ENCODE measurements around the gene GNG12.
A peak's percentile ranks its signal among the peaks of the same experiment; 100 is the strongest.

Gene GNG12

GRCh38 chr1:67839826-67840225, 6.6 kb upstream of the GNG12 start:
- no peak for DNase-seq

GRCh38 chr1:67838180-67838910, 5.1 kb upstream of the GNG12 start:
- DNase-seq: no peak

DNA sequence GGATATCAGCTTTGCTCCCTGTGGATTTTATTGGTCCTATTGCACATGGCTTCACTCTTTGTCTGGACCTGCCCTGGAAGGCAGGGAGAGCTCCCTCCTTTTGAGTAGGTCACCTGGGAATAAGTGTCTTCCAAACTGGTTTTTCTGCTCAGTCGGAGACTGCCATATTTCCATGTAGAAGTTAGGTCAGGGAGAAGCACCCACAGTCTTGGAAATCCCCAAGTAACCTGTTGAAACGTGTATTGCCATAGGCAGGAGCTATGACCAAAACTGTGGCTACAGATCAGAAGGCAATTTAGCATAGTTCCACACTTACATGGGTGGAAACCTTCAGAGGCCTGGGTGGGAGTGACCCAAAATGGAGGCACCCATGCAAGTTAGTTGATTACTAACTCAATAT, 3.5 kb upstream of the GNG12 start:
- no peak for DNase-seq

GRCh38 chr1:67835663-67836452, 2.6 kb upstream of the GNG12 start:
- DNase-seq: no peak

DNA sequence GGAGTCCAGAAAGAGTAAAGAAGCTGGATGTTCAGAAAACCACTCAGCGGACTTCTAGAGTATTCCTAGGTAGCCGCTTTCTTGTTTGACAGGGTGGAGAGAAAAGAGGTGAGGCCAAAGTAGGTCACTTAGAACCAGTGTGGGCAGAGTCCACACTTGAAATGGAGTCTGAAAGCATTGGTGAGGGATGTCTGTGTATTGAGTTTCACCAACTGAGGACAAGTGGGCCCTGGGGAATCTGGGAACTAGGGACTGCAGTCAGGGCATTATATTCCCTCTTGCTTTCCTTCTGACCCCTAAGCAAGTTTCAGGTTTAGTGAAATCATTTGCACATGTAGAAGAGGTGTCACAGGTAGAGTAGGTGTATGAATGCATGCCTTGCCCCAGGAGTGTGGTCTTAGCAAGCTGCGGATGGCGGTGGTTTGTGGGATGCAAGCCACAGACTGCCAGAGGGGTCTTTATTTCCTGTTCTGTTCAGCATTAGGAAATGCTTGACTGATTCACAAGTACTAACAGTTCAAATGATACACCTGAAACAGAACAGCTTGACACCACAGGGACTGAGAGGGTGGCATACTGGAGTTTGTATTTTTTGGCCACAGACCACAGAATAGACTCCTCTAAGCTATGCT, 1.1 kb upstream of the GNG12 start:
- no peak for DNase-seq

DNA sequence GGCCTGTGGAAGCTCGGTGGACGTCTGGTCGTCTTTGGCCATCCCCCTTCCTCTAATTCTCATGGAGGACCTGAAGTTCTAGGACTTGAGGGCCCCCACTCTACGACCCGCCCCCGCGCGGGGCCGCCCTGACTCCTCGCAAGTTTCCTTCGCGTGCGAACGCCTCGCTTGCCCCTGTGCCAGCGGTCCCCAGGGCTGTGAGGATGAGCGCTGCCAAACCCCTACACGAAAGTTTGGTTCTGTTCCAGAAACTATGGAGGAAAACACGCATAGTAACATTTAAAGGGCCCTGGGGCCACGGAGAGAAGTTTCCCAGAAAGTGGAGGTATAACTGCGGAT, 304 bp upstream of the GNG12 start:
- DNase-seq: no peak

GRCh38 chr1:67831850-67832513, 1.3 kb downstream of the GNG12 start:
- peak; percentile 47 for DNase-seq

- no peak for DNase-seq
Observed at GRCh38 chr1:67830928-67831830, 2.1 kb downstream of the GNG12 start.

GRCh38 chr1:67830226-67830625, 3.0 kb downstream of the GNG12 start:
- no peak for DNase-seq

GRCh38 chr1:67827688-67828087, 5.6 kb downstream of the GNG12 start:
- peak; percentile 29 for DNase-seq

- DNase-seq: no peak
Observed at GRCh38 chr1:67825591-67825990, 7.7 kb downstream of the GNG12 start.

DNA sequence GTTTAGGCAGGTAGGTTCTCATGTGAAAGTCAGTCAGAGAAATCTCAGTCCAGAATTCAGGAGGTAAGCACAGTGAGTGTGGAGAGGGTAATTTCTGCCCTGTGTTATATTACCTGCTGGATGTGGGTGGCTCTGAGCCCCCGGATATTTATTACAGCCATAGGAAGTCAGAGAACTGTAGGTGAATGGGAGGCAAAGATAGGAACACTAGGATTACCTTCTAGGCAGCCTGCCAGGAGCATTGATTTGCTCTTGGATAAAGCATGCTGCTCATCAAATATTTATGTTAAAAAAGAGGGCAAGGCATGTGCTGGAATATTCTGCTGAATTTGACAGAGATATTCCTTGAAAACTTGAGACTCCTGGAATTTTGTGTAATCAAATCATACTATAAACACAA, 8.5 kb downstream of the GNG12 start:
- peak; percentile 67 for DNase-seq

DNA sequence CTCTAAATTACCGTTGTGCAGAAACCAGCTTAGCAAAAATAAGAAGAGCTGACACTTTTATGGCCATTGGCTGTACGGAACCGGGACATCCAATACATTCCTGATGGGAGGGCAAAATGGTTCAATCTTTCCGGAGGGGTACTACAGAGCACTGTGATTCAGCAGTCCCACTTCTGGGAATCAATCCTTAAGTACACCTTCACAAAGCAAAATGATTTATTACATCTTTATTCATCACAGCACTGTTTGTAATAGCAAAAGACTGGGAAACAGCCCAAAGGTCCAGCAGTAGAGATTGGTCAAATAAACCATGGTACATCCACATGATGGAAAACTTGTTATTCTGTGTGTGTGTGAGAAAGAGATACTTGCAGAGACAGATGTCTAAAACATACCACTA, 9.7 kb downstream of the GNG12 start:
- DNase-seq: no peak

DNA sequence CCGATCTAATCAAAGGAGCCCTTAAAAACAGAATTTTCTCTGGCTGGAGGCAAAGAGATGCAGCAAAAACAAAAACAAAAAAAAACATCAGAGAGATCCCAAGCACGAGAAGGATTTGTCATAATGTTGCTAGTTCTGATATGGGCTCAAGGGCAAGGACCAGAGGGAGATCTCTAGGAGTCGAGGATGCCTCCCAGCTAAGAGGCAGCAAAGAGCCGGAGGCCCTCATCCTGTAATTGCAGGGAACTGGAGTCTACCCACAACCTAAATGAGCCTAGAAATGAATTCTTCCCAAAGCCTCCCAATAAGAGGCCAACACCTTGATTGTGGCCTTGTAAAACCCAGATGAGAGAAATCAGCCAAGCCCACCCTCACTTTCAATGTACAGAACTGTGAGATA, 12.0 kb downstream of the GNG12 start:
- DNase-seq: no peak

GRCh38 chr1:67818725-67819301, 14.5 kb downstream of the GNG12 start:
- DNase-seq: no peak

- DNase-seq: no peak
Observed at GRCh38 chr1:67818162-67818561, 15.1 kb downstream of the GNG12 start.

GRCh38 chr1:67817319-67817718, 15.9 kb downstream of the GNG12 start:
- DNase-seq: no peak

DNA sequence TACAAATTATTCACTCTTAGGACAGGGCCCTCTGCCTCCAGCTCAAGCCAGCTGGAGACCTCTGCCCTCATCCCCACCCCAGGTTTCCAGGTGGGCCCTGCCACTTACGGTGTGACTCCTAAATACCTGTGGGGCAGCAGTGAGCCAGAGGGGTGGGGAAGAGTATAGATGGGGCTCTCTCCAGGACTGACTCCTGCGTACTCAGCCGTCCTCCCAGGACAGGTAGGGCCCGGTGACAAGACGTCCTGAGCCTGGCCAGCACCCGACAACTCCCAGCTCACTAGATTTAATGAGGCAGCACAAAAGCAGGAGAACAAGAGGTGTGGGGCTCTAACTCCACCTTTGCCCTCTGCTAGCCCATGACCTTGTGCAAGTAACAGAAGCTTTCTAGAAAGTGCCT, 16.8 kb downstream of the GNG12 start:
- DNase-seq: no peak

GRCh38 chr1:67816095-67816475, 17.2 kb downstream of the GNG12 start:
- no peak for DNase-seq

GRCh38 chr1:67815303-67816094, 17.8 kb downstream of the GNG12 start:
- no peak for DNase-seq

DNA sequence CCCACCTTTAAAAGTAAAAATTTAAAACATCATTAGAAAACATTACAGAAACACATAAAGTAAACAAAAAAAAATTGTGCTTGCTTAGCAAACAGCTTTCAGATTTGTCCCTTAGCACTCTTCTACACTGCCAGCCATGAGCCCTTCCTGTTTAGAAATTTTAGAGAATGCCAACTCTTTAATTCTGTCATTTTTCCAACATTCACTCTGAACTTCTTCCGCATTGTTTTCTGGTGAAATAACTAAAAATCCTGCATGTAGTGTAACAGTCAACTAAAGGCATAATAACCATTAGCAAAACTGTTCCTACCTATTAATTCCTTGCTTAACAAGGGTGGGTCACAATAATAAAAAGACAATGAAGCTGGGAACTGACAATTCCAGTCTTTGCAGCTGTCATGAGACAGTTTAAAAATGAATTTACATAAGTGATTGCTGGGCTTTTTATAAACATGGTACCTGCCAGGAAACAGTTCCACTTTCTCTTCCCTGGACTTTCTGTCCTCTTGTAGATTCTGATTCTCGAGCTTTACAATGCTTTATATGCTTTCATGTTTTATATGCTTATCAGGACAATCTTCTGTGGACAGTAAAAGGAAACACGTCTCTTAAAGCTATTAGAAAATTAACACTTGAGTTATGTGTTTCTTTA, 19.0 kb downstream of the GNG12 start:
- DNase-seq: no peak
